Middle frontal gyrus (tissue), 1 donor: ENCODE results near the gene IPPK.

Experiments used
- DNase-seq: peaks from one replicate; pipeline ENCODE4 v3.0.0-alpha.2; 2015; ENCODE audit warnings: low spot score; ENCODE audit errors: extremely low spot score

IPPK gene

DNA sequence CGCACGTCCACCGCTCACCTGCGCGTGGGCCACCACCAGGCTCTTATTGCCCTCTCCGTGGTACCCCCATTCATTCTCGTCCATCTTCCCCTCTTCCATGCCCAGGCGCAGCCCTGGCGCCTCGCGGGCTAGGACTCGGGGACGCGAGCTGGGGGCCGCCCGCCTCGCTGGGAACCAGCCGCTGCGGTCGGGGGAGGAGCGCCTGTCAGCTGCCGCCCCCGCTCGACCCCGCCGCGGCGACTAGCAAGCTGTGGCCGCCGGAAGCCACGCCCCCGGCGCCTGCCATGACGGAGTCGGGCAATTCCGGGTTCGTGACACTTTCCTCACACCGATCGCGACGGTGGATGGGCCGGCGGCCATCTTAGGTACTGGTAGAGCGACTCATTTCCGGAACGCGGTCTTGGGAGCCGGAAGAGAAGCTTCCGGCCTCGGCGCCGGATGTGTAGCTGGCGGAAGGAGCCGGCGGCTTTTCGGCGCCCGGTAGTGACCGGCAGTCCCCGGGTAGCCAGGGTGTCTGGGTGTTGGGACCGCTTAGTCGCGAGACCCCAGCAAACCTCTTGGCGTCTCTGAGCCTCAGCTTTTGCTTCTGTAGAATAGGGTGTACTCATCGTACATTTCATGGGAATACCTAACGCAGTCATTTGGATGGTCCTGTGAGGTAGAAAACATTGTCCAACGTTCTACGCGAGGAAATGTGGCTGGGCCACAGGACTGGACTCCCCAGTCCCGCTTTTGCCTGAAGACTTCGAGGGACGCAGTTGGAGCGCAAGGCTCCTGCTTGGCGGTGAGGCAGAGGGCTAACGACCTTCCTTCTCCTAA, at the start of gene IPPK:
Gene IPPK (minus strand): TSS at position 242 of the 819 bp plus-strand sequence. CDS start 143 bp downstream, at position 99.
- DNase-seq: peak; percentile 98

GRCh38 chr9:92719028-92719647, 49.2 kb upstream of the IPPK start:
- DNase-seq: no peak

DNA sequence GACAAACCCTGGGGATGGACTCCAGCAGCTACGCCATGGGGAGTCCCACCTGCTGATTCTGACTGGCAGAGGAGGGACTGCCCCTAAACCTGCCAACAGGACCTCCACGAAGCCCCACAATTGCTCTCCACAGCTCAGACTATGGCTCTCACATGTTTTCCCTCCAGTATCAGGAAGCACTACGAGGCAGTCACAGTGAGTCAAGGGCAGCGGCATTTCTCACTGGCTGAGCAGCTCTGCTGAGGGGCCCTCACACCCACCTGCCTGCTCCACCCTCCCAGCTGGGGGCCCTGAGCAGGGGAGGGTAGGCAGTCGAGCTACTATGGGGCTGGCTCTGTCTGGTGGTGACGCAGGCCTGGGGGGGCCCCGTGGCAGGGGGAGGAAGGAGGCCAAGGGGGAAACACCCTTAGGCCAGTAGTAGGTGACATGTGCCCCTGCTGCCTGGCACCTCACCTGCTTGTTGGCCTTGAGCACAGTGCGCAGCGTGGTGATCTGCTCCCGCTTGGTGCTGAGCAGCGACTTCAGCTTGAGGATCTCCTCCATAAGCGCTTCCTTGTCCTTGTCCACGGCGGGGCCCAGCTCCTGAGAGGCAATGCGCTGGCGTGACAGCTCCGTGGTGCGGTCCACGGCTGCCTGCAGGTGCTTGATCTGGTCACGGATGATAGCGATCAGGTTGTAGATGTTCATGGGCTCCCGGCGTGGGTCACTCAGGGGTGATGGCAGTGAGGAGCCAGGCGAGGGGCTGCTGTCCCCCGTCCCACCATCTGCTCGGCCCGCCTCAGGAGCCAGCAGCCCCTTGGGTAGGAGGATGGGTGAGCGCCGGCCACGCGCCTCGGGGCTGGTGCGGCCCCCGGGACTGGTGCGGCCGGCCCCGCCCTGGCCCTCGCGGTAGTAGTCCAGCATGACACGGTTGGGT, 48.4 kb upstream of the IPPK start:
- DNase-seq: no peak

DNA sequence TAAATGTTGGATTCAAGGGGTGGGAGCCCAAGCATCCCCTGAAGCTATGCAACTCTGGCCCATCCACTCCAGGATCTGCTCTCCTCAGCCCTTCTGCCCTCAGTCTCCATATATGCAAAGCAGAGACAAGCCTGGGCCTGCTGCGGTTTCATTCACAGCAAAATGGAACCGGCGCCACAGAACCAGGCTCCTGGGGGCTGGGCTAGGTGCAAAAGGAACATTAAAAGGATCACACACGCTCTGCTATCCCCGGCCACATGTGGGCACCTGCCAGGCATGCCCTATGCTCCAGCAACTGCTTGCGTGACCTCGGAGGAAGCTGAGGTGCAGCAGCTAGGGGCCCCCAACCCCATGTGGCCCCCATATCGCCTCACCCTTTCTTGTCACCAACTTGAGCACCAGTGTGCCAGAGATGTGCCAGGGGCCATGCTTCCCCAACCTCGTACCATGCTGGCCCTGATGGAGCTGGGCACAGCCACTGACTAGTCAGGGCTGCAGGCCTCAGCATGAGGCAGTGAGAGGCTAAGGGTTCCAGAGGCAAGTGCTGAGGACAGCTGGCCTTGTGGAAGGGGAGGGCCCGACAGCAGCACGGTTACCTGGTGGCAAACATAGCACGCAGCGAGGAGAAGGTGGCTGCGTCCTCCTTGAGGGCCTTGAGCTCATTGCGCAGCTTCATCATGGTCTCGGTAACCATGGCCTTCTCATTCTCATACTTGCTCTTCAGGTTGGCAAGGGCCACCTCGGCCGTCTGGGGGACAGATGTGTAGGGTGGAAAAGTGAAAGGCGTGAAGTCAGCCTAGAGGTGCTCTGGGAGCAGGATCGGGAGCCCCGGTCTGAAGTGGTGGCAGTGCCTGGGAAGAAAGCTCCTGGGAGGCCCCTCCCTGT, 47.5 kb upstream of the IPPK start:
- no peak for DNase-seq

GRCh38 chr9:92716557-92716956, 46.6 kb upstream of the IPPK start:
- DNase-seq: no peak

GRCh38 chr9:92715488-92716231, 45.7 kb upstream of the IPPK start:
- DNase-seq: no peak

DNA sequence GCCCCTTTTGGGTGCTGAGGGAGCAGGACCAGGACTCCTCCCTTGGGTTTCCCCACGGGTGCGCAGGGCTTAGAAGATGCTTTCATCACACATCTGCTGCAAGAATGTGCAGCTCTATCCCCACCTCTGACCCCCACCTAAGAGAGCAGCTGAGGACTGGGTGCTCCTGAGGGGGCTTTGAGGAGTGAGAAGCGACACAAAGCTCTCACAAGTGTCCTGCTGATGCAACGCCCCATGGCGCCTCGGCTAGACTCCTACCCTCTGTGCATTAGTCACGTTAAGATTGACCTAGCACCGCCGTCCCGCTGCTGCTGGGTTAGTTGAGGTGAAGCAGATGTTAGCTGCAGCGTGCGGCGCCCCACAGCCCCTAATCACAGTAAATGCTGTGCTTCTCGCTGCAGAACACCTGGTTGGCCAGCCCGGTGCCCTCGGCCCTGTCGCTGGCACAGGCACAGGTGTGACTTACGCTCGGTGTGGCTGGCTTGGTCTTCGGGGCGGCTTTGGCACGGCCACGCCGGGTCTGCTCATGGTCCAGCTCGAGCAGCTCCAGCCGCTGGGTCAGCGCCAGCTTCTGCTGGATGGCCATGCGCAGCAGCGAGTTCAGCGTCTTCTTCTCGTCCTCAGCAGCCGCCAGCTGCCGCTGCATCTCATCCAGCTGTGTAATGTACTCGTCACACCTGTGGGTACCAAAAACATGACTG, 45.0 kb upstream of the IPPK start:
- DNase-seq: no peak

DNA sequence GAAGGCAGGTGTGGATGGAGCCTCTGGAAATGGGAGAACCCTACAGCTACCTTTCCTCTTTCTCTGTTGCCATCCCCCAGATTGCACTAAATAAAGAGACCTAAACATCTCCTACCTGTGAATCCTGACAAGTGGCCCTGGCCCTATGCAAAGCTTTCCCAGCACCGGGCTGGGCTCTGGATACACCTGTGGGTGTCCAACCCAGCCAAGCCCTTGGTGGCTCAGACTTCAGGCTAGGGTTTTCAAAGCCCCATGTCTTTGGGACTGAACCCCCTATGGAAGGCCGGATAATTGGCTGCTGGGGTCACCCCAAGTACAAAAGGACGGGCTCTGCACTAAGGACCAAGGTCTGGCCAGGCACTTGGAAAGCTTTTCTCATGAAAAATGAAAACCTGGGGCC, 44.1 kb upstream of the IPPK start:
- no peak for DNase-seq

- DNase-seq: no peak
These were observed 43.6 kb upstream of the IPPK start for GRCh38 chr9:92713528-92713927.

GRCh38 chr9:92712767-92713166, 42.8 kb upstream of the IPPK start:
- DNase-seq: no peak

DNA sequence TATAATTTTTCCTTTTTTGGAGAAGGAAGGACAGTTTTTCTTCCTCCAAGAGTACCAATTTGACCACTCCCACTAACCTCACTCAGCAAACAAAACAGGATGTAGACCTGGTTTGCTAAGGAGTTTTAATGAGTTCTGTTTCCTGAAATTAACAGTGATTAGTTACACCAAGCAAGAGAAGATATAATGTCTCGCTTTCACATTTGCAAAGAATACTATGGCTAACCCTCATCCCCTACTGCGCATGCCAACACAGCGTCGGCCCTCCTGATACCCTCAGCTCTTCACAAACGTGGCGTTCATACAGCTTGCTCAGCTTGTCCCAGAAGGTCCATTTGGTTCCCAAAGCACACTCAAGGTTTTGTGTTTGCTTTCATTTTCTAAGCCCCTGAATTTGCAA, 41.9 kb upstream of the IPPK start:
- no peak for DNase-seq

DNA sequence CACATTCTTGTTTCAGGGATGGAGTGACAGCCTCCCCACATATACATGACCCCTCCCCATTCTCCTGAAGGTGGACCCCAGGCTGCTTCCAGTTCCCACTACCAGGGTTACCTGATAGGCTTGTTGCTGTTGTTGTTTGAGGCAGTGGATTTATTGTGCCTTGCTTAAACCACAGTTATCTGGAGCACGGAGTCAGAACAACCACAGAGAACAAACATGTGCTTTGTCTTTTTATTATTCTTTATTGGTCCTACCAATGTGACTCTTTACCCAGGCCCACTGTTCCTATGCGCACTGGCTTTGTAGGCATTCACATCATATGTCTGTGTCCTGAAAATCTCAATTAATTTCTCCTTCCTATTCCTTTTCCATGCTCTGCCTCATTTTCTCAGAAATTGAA, 41.2 kb upstream of the IPPK start:
- DNase-seq: no peak

DNA sequence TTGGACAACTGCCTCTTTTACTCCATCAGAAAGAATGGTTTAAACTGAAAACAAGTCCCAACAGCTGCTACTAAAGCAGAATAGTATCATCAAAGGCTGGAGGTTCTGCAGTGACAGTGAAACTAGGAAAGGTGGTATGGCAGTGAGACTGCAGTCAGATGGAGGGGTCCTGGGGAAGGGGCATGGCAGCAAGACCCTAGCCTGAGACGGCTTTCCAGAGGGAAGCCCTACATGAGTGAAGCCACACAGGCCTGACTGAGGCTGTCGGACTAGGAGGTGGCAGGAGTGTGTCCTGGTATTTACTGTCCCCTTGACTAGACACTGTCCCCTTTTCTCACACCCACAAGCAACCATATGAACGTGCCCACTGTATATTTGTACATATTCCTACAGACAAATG, 40.4 kb upstream of the IPPK start:
- no peak for DNase-seq

GRCh38 chr9:92709954-92710353, 40.0 kb upstream of the IPPK start:
- no peak for DNase-seq

- no peak for DNase-seq
These were observed 39.3 kb upstream of the IPPK start for GRCh38 chr9:92709240-92709639.

- DNase-seq: no peak
These were observed 37.6 kb upstream of the IPPK start for GRCh38 chr9:92707530-92707929.

GRCh38 chr9:92706218-92706940, 36.4 kb upstream of the IPPK start:
- no peak for DNase-seq

DNA sequence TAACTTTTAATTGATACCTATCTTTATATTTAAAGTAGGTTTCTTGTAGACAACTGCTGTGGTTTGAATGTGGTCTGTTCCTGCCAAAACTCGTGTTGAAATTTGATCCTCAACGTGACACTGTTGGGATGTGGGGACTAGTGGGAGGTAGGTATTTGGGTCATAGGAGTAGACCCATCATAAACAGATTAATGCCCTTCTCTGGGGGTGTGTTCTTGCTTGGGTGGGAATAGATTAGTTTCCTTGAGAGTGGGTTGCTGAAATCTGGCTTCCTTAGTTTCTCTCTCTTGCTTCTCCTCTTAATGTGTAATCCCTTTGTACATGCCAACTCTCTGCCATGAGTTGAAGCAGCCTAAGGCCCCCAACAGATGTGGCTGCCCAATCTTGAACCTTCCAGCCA, 34.6 kb upstream of the IPPK start:
- DNase-seq: no peak

DNA sequence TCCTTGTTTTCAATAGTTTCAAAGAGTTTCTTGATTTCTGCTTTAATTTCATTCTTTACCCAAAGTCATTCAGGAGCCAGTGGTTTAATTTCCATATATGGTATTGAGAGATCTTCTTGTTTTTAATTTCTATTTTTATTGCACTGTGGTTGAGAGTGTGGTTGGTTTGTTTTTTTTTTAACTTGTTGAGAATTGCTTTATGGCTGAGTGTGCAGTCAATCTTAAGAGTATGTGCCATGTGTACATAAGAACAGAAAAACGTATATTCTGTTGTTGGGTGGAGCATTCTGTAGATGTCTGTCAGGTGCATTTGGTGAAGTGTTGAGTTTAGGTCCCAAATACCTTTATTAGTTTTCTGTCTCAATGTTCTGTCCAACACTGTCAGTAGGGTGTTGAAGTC, 26.7 kb upstream of the IPPK start:
- DNase-seq: no peak
